Erythroblast (primary cell): ENCODE data around the gene UBAP2.

Experiments used
- GATA1 ChIP-seq: IDR thresholded peaks from 2 replicates; pipeline ENCODE4 v1.6.1; 2011; ENCODE audit warnings: low read depth, mild to moderate bottlenecking, control low read depth, low read length, moderate library complexity
- POLR2A ChIP-seq: IDR thresholded peaks from 2 replicates; pipeline ENCODE4 v1.6.1; 2011; ENCODE audit warnings: mild to moderate bottlenecking, low read length

GRCh38 chr9:33885948-33886347 is 162.7 kb downstream of the UBAP2 start:
- TF ChIP-seq POLR2A (no peak), GATA1 (no peak)
